Measurements from ENCODE around the gene CDCA3. TPM values are rescaled to one million over a fixed set of nuclear protein-coding genes. Genes with fewer than 3 reads are reported as not detected.
A peak's percentile ranks its signal among the peaks of the same experiment; 100 is the strongest.

Gene CDCA3
- total and polyA plus RNA-seq, 2 of the 13 experiments (the other 11 are each of a cell fraction or from before 2014, with no cell fraction given): 32.7 to 56.5 TPM

DNA sequence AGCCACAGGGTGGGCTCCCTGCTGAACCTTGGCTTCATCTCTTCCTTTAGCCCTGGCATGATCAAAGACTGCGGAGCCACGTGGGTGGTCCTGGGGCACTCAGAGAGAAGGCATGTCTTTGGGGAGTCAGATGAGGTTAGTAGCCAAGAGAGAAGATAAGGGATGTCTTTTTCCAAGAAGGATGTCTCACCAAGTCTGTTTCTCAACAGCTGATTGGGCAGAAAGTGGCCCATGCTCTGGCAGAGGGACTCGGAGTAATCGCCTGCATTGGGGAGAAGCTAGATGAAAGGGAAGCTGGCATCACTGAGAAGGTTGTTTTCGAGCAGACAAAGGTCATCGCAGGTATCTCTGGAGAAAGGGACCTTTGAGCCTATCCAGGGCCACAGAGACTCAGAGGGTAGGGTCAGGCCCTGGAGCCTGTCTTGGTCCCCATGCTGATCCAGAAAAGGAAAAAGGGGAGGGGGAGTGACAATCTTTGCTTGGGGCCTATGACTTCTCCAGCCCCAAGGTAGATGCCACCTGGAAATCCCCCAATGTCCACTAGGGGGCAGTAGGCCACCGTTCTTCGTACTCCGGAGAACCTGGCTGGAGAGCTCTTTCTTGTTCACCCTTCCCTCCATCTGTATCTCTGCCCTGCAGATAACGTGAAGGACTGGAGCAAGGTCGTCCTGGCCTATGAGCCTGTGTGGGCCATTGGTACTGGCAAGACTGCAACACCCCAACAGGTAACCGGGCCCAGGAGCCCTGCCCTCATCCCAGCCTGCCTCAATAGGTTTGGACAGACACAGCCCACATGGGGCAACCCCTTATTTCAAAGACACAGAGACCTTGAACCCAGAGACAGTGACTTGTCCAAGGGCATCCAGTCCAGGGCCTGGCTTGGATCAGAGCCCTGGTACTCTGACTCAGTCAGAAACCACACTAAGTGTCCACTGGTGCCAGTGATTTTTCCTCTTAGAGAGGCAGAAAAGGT is 18.2 kb upstream of the CDCA3 start:
- intact Hi-C loops (cut with micrococcal nuclease; ENCODE audit: unreplicated experiment) (loop anchor here (1.0 to 2.0 kb wide), 2 partner anchors 17 to 22 kb away; partner anchors contain the start of gene USP5), in situ Hi-C loops (cut with HindIII; ENCODE audit: extremely low pct_ligation_motif_present, low pct_unique_long_range_greater_than_20kb) (no loop called here)
- H3K27ac ChIP-seq (ENCODE audit: extremely low read length, insufficient read depth, low read length): peak overlapping the region; percentile 87
- no peak overlapping the region for H2AFZ ChIP-seq (ENCODE audit: low read length)
- ChIA-PET CTCF (ENCODE audit: low intra/inter-chr PET ratio, low total read pairs) (interaction anchor here (0.7 to 1.4 kb wide), 7 partner anchors 22 to 96 kb away, joined by 3 to 14 read pairs (median 4); no protein-coding TSS in a partner anchor), POLR2A (interaction anchor here (0.8 to 6.0 kb wide), 19 partner anchors 11 to 335 kb away, joined by 3 to 132 read pairs (median 6); partner anchors contain the start of genes C12orf57, CDCA3, ENO2 and GAPDH)
- FAIRE-seq: peak; percentile 85
- WGBS (ENCODE audit: low lambda C conversion rate): 39% methylated on average over 12 of the region's 12 CpGs
- H3K36me3 ChIP-seq (replicated peaks in 1 of 2; ENCODE audit: control insufficient read depth in 1 of 2, insufficient read depth in 2 of 2, low read length in 2 of 2): peaks cover 9 to 24% of the 10 kb centered on the region in 2 experiments
- peak overlapping the region; percentile 88 to 96 (median 92) for H3K4me3 ChIP-seq (replicated peaks in 1 of 3; ENCODE audit: insufficient read depth in 1 of 3, low read depth in 2 of 3, low read length in 3 of 3)
- ATAC-seq: peak; percentile 3; the same call in 2 of the 3 replicates
- H4K20me1 ChIP-seq (ENCODE audit: insufficient read depth, low read length): peaks cover 44% of the 10 kb centered on the region
- no TSS peak for BruUV-seq (replicated peaks)
- H3K27me3 ChIP-seq (ENCODE audit: control insufficient read depth in 1 of 2, insufficient read depth in 2 of 2, low read length in 2 of 2): no peaks in the 10 kb centered on the region; a peak in 1 of 5 replicates
- H3K9me3 ChIP-seq (ENCODE audit: low read length): no peaks in the 10 kb centered on the region
- peaks cover 52% of the 10 kb centered on the region for H3K4me1 ChIP-seq (ENCODE audit: insufficient read depth, low read length)
- DNase-seq (ENCODE audit: low spot score): peak; percentile 77
- peaks cover 29% of the 10 kb centered on the region for H3K79me2 ChIP-seq (ENCODE audit: insufficient read depth, low read length)
- peak overlapping the region; percentile 93 for H3K4me2 ChIP-seq (ENCODE audit: low read depth, low read length)
- H3K9ac ChIP-seq (ENCODE audit: insufficient read depth, low read depth, low read length): peak overlapping the region; percentile 95
- TF ChIP-seq ZZZ3 (CRISPR knock-in tag; IDR thresholded peaks at IDR 0.05; ENCODE audit: borderline replicate concordance) (0 out of 2 replicates have a peak, but pooled peaks have one; percentile 50), MIER3 (CRISPR knock-in tag; IDR thresholded peaks at IDR 0.05; ENCODE audit: borderline replicate concordance) (no peak), ATRX (CRISPR knock-in tag; IDR thresholded peaks at IDR 0.05; ENCODE audit: borderline replicate concordance) (no peak), ZNF407 (CRISPR knock-in tag; IDR thresholded peaks at IDR 0.05; ENCODE audit: not compliant biosample characterization) (no peak), NR2F2 (IDR thresholded peaks at IDR 0.05; ENCODE audit: borderline replicate concordance, low read depth) (0 out of 2 replicates have a peak, but pooled peaks have one; percentile 11), ZNF3 (CRISPR knock-in tag; IDR thresholded peaks at IDR 0.05) (no peak), NR2C2 (CRISPR knock-in tag; IDR thresholded peaks at IDR 0.05; ENCODE audit: borderline replicate concordance) (no peak), ZNF326 (CRISPR knock-in tag; IDR thresholded peaks at IDR 0.05; ENCODE audit: borderline replicate concordance) (0 out of 2 replicates have a peak, but pooled peaks have one; percentile 41), TBX2 (CRISPR knock-in tag; IDR thresholded peaks at IDR 0.05; ENCODE audit: borderline replicate concordance) (0 out of 2 replicates have a peak, but pooled peaks have one; percentile 38), SAP130 (CRISPR knock-in tag; IDR thresholded peaks at IDR 0.05; ENCODE audit: low read depth) (0 out of 2 replicates have a peak, but pooled peaks have one; percentile 50)
- TF ChIP-seq, protein P1, sequence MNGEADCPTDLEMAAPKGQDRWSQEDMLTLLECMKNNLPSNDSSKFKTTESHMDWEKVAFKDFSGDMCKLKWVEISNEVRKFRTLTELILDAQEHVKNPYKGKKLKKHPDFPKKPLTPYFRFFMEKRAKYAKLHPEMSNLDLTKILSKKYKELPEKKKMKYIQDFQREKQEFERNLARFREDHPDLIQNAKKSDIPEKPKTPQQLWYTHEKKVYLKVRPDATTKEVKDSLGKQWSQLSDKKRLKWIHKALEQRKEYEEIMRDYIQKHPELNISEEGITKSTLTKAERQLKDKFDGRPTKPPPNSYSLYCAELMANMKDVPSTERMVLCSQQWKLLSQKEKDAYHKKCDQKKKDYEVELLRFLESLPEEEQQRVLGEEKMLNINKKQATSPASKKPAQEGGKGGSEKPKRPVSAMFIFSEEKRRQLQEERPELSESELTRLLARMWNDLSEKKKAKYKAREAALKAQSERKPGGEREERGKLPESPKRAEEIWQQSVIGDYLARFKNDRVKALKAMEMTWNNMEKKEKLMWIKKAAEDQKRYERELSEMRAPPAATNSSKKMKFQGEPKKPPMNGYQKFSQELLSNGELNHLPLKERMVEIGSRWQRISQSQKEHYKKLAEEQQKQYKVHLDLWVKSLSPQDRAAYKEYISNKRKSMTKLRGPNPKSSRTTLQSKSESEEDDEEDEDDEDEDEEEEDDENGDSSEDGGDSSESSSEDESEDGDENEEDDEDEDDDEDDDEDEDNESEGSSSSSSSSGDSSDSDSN (CRISPR knock-in tag; IDR thresholded peaks at IDR 0.05): no peak; the same call in 1 of the 2 replicates

Data from HepG2 (cell line).